ENCODE data around the gene GPHB5. TPM values are rescaled to one million over a fixed set of nuclear protein-coding genes. Genes with fewer than 3 reads are reported as not detected.

GPHB5 gene
- total RNA-seq, 1 donor from 2014 or later = not detected

GRCh38 chr14:63342371-63342770 lies 23.6 kb upstream of the GPHB5 start:
- Mint-ChIP-seq H3K9me3 (ENCODE audit: unreplicated experiment) (no peaks in the 10 kb centered on the region), H3K27me3 (ENCODE audit: low read depth, unreplicated experiment) (peaks cover 1% of the 10 kb centered on the region), H3K4me1 (ENCODE audit: low read depth, unreplicated experiment) (no peaks in the 10 kb centered on the region), H3K36me3 (ENCODE audit: low read depth, unreplicated experiment) (peaks cover 2% of the 10 kb centered on the region), H3K4me3 (ENCODE audit: unreplicated experiment) (no peak overlapping the region), H3K27ac (ENCODE audit: unreplicated experiment) (no peak overlapping the region)
- no peak for TF ChIP-seq CTCF (IDR thresholded peaks at IDR 0.05; ENCODE audit: insufficient read depth, low read depth, low read length)
- no peak for TF ChIP-seq EZH2 (IDR thresholded peaks at IDR 0.05; ENCODE audit: insufficient read depth, low read length)
- H3K9ac ChIP-seq (ENCODE audit: low read length) = no peak overlapping the region
- H3K4me3 ChIP-seq (ENCODE audit: insufficient read depth, low read depth, low read length) = no peak overlapping the region
- H3K4me2 ChIP-seq (ENCODE audit: low read length) = no peak overlapping the region
- H3K79me2 ChIP-seq (ENCODE audit: insufficient read depth, low read length) = no peaks in the 10 kb centered on the region
- no peak overlapping the region for H3K27ac ChIP-seq (ENCODE audit: low read depth, low read length)
- no peaks in the 10 kb centered on the region for H3K27me3 ChIP-seq (ENCODE audit: insufficient read depth, low read length)
- peaks cover 4% of the 10 kb centered on the region for H3K4me1 ChIP-seq (ENCODE audit: insufficient read depth, low read length)
- H3K36me3 ChIP-seq (ENCODE audit: insufficient read depth, low read length) = no peaks in the 10 kb centered on the region
- no peak for DNase-seq (ENCODE audit: low read depth)
- H2AFZ ChIP-seq (ENCODE audit: low read depth, low read length) = no peak overlapping the region
- H3K9me3 ChIP-seq (ENCODE audit: insufficient read depth, low read depth, low read length) = peaks cover 5% of the 10 kb centered on the region
- FAIRE-seq = no peak
- no peaks in the 10 kb centered on the region for H4K20me1 ChIP-seq (ENCODE audit: insufficient read depth, low read length)

- no peak overlapping the region for H3K27ac ChIP-seq (ENCODE audit: low read depth, low read length)
- H3K36me3 ChIP-seq (ENCODE audit: insufficient read depth, low read length) = no peaks in the 10 kb centered on the region
- H3K4me3 ChIP-seq (ENCODE audit: insufficient read depth, low read depth, low read length) = no peak overlapping the region
- Mint-ChIP-seq H3K4me1 (ENCODE audit: low read depth, unreplicated experiment) (no peaks in the 10 kb centered on the region), H3K27me3 (ENCODE audit: low read depth, unreplicated experiment) (no peaks in the 10 kb centered on the region), H3K36me3 (ENCODE audit: low read depth, unreplicated experiment) (no peaks in the 10 kb centered on the region), H3K27ac (ENCODE audit: unreplicated experiment) (no peak overlapping the region), H3K4me3 (ENCODE audit: unreplicated experiment) (no peak overlapping the region), H3K9me3 (ENCODE audit: unreplicated experiment) (no peaks in the 10 kb centered on the region)
- no peaks in the 10 kb centered on the region for H3K27me3 ChIP-seq (ENCODE audit: insufficient read depth, low read length)
- H3K79me2 ChIP-seq (ENCODE audit: insufficient read depth, low read length) = no peaks in the 10 kb centered on the region
- H3K4me1 ChIP-seq (ENCODE audit: insufficient read depth, low read length) = no peaks in the 10 kb centered on the region
- DNase-seq (ENCODE audit: low read depth) = no peak
- H4K20me1 ChIP-seq (ENCODE audit: insufficient read depth, low read length) = no peaks in the 10 kb centered on the region
- H3K9me3 ChIP-seq (ENCODE audit: insufficient read depth, low read depth, low read length) = no peaks in the 10 kb centered on the region
- no peak overlapping the region for H3K4me2 ChIP-seq (ENCODE audit: low read length)
- H2AFZ ChIP-seq (ENCODE audit: low read depth, low read length) = no peak overlapping the region
- no peak for FAIRE-seq
- H3K9ac ChIP-seq (ENCODE audit: low read length) = no peak overlapping the region
- TF ChIP-seq CTCF (IDR thresholded peaks at IDR 0.05; ENCODE audit: insufficient read depth, low read depth, low read length) (no peak), EZH2 (IDR thresholded peaks at IDR 0.05; ENCODE audit: insufficient read depth, low read length) (no peak)
These were observed 10.3 kb upstream of the GPHB5 start for GRCh38 chr14:63328787-63329737.

- no peak overlapping the region for H3K27ac Mint-ChIP-seq (ENCODE audit: unreplicated experiment)
- Histone ChIP-seq H3K4me1 (ENCODE audit: insufficient read depth, low read length) (no peaks in the 10 kb centered on the region), H2AFZ (ENCODE audit: low read depth, low read length) (no peak overlapping the region), H3K9me3 (ENCODE audit: insufficient read depth, low read depth, low read length) (no peaks in the 10 kb centered on the region), H3K4me2 (ENCODE audit: low read length) (no peak overlapping the region), H3K4me3 (ENCODE audit: insufficient read depth, low read depth, low read length) (no peak overlapping the region), H3K27me3 (ENCODE audit: insufficient read depth, low read length) (no peaks in the 10 kb centered on the region), H3K9ac (ENCODE audit: low read length) (no peak overlapping the region), H3K27ac (ENCODE audit: low read depth, low read length) (no peak overlapping the region), H3K79me2 (ENCODE audit: insufficient read depth, low read length) (no peaks in the 10 kb centered on the region), H4K20me1 (ENCODE audit: insufficient read depth, low read length) (no peaks in the 10 kb centered on the region), H3K36me3 (ENCODE audit: insufficient read depth, low read length) (no peaks in the 10 kb centered on the region)
- H3K27me3 Mint-ChIP-seq (ENCODE audit: low read depth, unreplicated experiment) = no peaks in the 10 kb centered on the region
- no peak for DNase-seq (ENCODE audit: low read depth)
- no peaks in the 10 kb centered on the region for H3K36me3 Mint-ChIP-seq (ENCODE audit: low read depth, unreplicated experiment)
- no peak for TF ChIP-seq CTCF (IDR thresholded peaks at IDR 0.05; ENCODE audit: insufficient read depth, low read depth, low read length)
- TF ChIP-seq EZH2 (IDR thresholded peaks at IDR 0.05; ENCODE audit: insufficient read depth, low read length) = no peak
- H3K4me3 Mint-ChIP-seq (ENCODE audit: unreplicated experiment) = no peak overlapping the region
- H3K4me1 Mint-ChIP-seq (ENCODE audit: low read depth, unreplicated experiment) = no peaks in the 10 kb centered on the region
- no peak for FAIRE-seq
- no peaks in the 10 kb centered on the region for H3K9me3 Mint-ChIP-seq (ENCODE audit: unreplicated experiment)
These were observed 8.1 kb upstream of the GPHB5 start for GRCh38 chr14:63326840-63327239.
